Coronary artery (tissue), 2 donors: ENCODE results near the gene TGFB2.

Experiments
- DNase-seq: peaks from one replicate; pipeline ENCODE4 v3.0.0-alpha.2; 2017; ENCODE audit warnings: low spot score
- H3K27ac ChIP-seq, 2 donors: fragments of 200-600 bp; sonication (generic); one replicate each; pipeline ENCODE4 v1.5.1; 2016 to 2019
- H3K4me3 ChIP-seq: fragments of 200-600 bp; sonication (generic); 2 replicates; pipeline ENCODE4 v1.5.1; 2016; ENCODE audit warnings: mild to moderate bottlenecking, moderate library complexity
- CTCF ChIP-seq: fragments of 200-600 bp; sonication (generic); IDR thresholded peaks from one replicate; pipeline ENCODE4 v1.5.1; 2019; ENCODE audit warnings: antibody characterized with exemption

The TGFB2 gene

GRCh38 chr1:218408942-218409341 lies 63.8 kb downstream of the TGFB2 start:
- no peak overlapping the region for H3K27ac ChIP-seq
- no peak for TF ChIP-seq CTCF
- no peak overlapping the region for H3K4me3 ChIP-seq
- no peak for DNase-seq

- no peak for DNase-seq
- TF ChIP-seq CTCF, result no peak
- Histone ChIP-seq H3K27ac (no peak overlapping the region), H3K4me3 (no peak overlapping the region)
Observed at GRCh38 chr1:218409946-218410510, 64.9 kb downstream of the TGFB2 start.

GRCh38 chr1:218411101-218411500 lies 66.0 kb downstream of the TGFB2 start:
- Histone ChIP-seq H3K4me3 (no peak overlapping the region), H3K27ac (no peak overlapping the region)
- DNase-seq, result no peak
- TF ChIP-seq CTCF, result no peak

GRCh38 chr1:218412171-218412570 lies 67.0 kb downstream of the TGFB2 start:
- Histone ChIP-seq H3K4me3 (no peak overlapping the region), H3K27ac (no peak overlapping the region)
- no peak for DNase-seq
- TF ChIP-seq CTCF, result no peak

- DNase-seq, result no peak
- no peak overlapping the region for H3K27ac ChIP-seq
- H3K4me3 ChIP-seq, result no peak overlapping the region
- no peak for TF ChIP-seq CTCF
Observed at GRCh38 chr1:218413179-218413578, 68.0 kb downstream of the TGFB2 start.

- no peak for TF ChIP-seq CTCF
- H3K4me3 ChIP-seq, result no peak overlapping the region
- no peak for DNase-seq
- H3K27ac ChIP-seq, result no peak overlapping the region
Observed at GRCh38 chr1:218414060-218414728, 69.1 kb downstream of the TGFB2 start.

- no peak for DNase-seq
- H3K27ac ChIP-seq, result no peak overlapping the region
- no peak overlapping the region for H3K4me3 ChIP-seq
- TF ChIP-seq CTCF, result no peak
Observed at GRCh38 chr1:218415726-218416125, 70.6 kb downstream of the TGFB2 start.
